ENCODE results near the gene MLLT1. TPM values are rescaled to one million over a fixed set of nuclear protein-coding genes. Genes with fewer than 3 reads are reported as not detected.
A peak's percentile ranks its signal among the peaks of the same experiment; 100 is the strongest.

MLLT1 gene
- total RNA-seq, 4 donors from 2014 or later = 5.9 to 103 (median 13.3) TPM

DNA sequence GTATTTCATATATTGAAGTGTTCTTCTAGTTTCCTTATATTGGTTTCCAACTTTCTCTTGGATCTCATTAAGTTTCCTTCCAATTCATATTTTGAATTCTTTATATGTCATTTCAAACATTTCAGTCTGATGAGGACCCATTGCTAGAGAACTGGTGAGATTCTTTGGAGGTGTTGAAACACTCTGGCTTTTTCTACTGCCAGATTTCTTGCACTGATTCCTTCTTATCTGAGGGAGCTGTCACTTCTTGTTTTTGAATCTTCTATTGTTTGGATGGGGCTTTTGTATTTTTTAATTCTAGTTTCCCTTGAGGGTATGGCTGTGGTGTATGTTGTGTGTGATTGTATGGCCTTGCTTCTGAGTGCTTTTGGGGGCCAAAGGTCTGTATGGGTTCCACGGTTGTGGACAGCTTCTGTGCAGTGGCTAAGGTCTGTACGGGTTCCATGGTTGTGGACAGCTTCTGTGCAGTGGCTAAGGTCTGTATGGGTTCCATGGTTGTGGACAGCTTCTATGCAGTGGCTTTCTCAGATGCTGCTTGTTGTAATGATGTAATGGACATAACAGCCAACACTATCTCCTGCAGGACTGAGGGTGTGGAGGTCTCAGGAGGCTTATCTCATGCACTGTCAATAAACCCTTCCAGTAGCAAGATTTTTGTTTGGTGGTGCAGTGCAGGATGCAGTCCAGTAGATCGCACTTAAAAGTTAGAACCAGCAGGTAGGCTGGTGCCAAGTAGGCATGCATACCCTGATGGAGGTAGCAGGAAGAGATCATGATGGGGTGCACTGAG, 107.5 kb downstream of the MLLT1 start:
- Histone ChIP-seq H3K27me3 (no peaks in the 10 kb centered on the region), H3K27ac (no peak overlapping the region), H3K9me3 (peaks cover 0 to 5% of the 10 kb centered on the region in 2 donors), H3K4me1 (no peaks in the 10 kb centered on the region), H3K36me3 (no peaks in the 10 kb centered on the region), H3K4me3 (no peak overlapping the region)
- no peak for TF ChIP-seq POLR2A (IDR thresholded peaks at IDR 0.05)
- TF ChIP-seq, protein P1, sequence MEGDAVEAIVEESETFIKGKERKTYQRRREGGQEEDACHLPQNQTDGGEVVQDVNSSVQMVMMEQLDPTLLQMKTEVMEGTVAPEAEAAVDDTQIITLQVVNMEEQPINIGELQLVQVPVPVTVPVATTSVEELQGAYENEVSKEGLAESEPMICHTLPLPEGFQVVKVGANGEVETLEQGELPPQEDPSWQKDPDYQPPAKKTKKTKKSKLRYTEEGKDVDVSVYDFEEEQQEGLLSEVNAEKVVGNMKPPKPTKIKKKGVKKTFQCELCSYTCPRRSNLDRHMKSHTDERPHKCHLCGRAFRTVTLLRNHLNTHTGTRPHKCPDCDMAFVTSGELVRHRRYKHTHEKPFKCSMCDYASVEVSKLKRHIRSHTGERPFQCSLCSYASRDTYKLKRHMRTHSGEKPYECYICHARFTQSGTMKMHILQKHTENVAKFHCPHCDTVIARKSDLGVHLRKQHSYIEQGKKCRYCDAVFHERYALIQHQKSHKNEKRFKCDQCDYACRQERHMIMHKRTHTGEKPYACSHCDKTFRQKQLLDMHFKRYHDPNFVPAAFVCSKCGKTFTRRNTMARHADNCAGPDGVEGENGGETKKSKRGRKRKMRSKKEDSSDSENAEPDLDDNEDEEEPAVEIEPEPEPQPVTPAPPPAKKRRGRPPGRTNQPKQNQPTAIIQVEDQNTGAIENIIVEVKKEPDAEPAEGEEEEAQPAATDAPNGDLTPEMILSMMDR (IDR thresholded peaks at IDR 0.05) = no peak
- intact Hi-C loops (cut with DNase I; ENCODE audit: low total_unique reads) = no loop called here
- DNase-seq = no peak

- DNase-seq = no peak
- Histone ChIP-seq H3K27me3 (no peaks in the 10 kb centered on the region), H3K4me1 (no peaks in the 10 kb centered on the region), H3K36me3 (no peaks in the 10 kb centered on the region), H3K4me3 (no peak overlapping the region), H3K27ac (no peak overlapping the region), H3K9me3 (peaks cover 0 to 5% of the 10 kb centered on the region in 2 donors)
- intact Hi-C loops (cut with DNase I; ENCODE audit: low total_unique reads) = no loop called here
- no peak for TF ChIP-seq POLR2A (IDR thresholded peaks at IDR 0.05)
- TF ChIP-seq, protein P1 (IDR thresholded peaks at IDR 0.05) = no peak
These were observed 112.7 kb downstream of the MLLT1 start for GRCh38 chr19:6167115-6167514.

GRCh38 chr19:6164906-6165531, 114.8 kb downstream of the MLLT1 start:
- no peak overlapping the region for H3K4me3 ChIP-seq
- intact Hi-C loops (cut with DNase I; ENCODE audit: low total_unique reads) = no loop called here
- no peaks in the 10 kb centered on the region for H3K9me3 ChIP-seq
- TF ChIP-seq POLR2A (IDR thresholded peaks at IDR 0.05) = no peak
- TF ChIP-seq, protein P1 (IDR thresholded peaks at IDR 0.05) = no peak
- DNase-seq = no peak
- no peaks in the 10 kb centered on the region for H3K27me3 ChIP-seq
- no peaks in the 10 kb centered on the region for H3K4me1 ChIP-seq
- H3K36me3 ChIP-seq = no peaks in the 10 kb centered on the region
- no peak overlapping the region for H3K27ac ChIP-seq

GRCh38 chr19:6161271-6161850, 118.4 kb downstream of the MLLT1 start:
- intact Hi-C loops (cut with DNase I; ENCODE audit: low total_unique reads) = no loop called here
- no peaks in the 10 kb centered on the region for H3K9me3 ChIP-seq
- H3K27ac ChIP-seq = no peak overlapping the region
- DNase-seq = peak; percentile 17 to 58
- H3K36me3 ChIP-seq = no peaks in the 10 kb centered on the region
- H3K27me3 ChIP-seq = no peaks in the 10 kb centered on the region
- TF ChIP-seq, protein P1 (IDR thresholded peaks at IDR 0.05) = no peak
- TF ChIP-seq POLR2A (IDR thresholded peaks at IDR 0.05) = no peak
- H3K4me3 ChIP-seq = no peak overlapping the region
- H3K4me1 ChIP-seq = no peaks in the 10 kb centered on the region

Small RNAs within 50 kb of the gene (small RNA-seq; reads per million reads assigned to genes)
- not detected for gene AC011471.1

Other genes with a start within 250 kb of the MLLT1 start
- gene RFX2, start 169.5 kb downstream of the MLLT1 start, total RNA-seq = 10 to 100 TPM; 10.5 to 77.9 (median 22.8) TPM
- not detected for gene ACSBG2, start 144.3 kb downstream of the MLLT1 start, total RNA-seq
- gene ACER1, start 53.6 kb upstream of the MLLT1 start, total RNA-seq = under 1 TPM in 1 of 4 donors, not detected in 3; 0.61 TPM
- 10 to 100 TPM; 23.9 to 99.7 (median 52.1) TPM for gene CLPP, start 81.6 kb upstream of the MLLT1 start, total RNA-seq
- gene ALKBH7, start 92.8 kb upstream of the MLLT1 start, total RNA-seq = 10 to 100 TPM; 17.4 to 84.8 (median 42.7) TPM
- gene PSPN, start 96.0 kb upstream of the MLLT1 start, total RNA-seq = 1 to 10 TPM in 2 of 4 donors, under 1 TPM in 1, not detected in 1; 0.26 to 2.2 (median 1.8) TPM
- 10 to 100 TPM; 38.2 to 82.2 (median 61.8) TPM for gene GTF2F1, start 113.2 kb upstream of the MLLT1 start, total RNA-seq
- gene KHSRP, start 144.8 kb upstream of the MLLT1 start, total RNA-seq = 100 to 1,000 TPM in 2 of 4 donors, 10 to 100 TPM in 2; 23.5 to 259 (median 66.5) TPM
- gene SLC25A41, start 153.8 kb upstream of the MLLT1 start, total RNA-seq = under 1 TPM in 1 of 4 donors, not detected in 3; 0.52 TPM
- gene SLC25A23, start 179.8 kb upstream of the MLLT1 start, total RNA-seq = 10 to 100 TPM; 13.8 to 69.1 (median 36.5) TPM
- gene CRB3, start 184.3 kb upstream of the MLLT1 start, total RNA-seq = 10 to 100 TPM in 1 of 4 donors, not detected in 3; 10.2 TPM
- gene DENND1C, start 201.8 kb upstream of the MLLT1 start, total RNA-seq = 1 to 10 TPM in 2 of 4 donors, not detected in 2; 1.4 to 2.1 TPM
- gene TUBB4A, start 222.3 kb upstream of the MLLT1 start, total RNA-seq = 1 to 10 TPM in 2 of 4 donors, not detected in 2; 2.3 to 4.4 TPM

All from uterus (tissue), 4 donors.